Neural crest cell (in vitro differentiated cells): ENCODE data around the gene RAET1E. TPM values are rescaled to one million over a fixed set of nuclear protein-coding genes. Genes with fewer than 3 reads are reported as not detected.

Source experiments
- DNase-seq: peaks from one replicate; pipeline ENCODE4 v3.0.0; 2021; ENCODE audit warnings: low read depth, mixed read lengths, low spot score
- H3K27ac Mint-ChIP-seq: one replicate; pipeline ENCODE4 v1.8.0; 2021; ENCODE audit warnings: mild to moderate bottlenecking, mixed read lengths; ENCODE audit not compliant: unreplicated experiment
- H3K27me3 Mint-ChIP-seq: 2 replicates; pipeline ENCODE4 v1.8.0; 2021; ENCODE audit warnings: low read depth, mild to moderate bottlenecking, mixed read lengths
- H3K36me3 Mint-ChIP-seq: 2 replicates; pipeline ENCODE4 v1.8.0; 2021; ENCODE audit warnings: low read depth, mild to moderate bottlenecking, mixed read lengths
- H3K4me1 Mint-ChIP-seq: 2 replicates; pipeline ENCODE4 v1.8.0; 2021; ENCODE audit warnings: mixed read lengths
- H3K4me3 Mint-ChIP-seq: one replicate; pipeline ENCODE4 v1.8.0; 2021; ENCODE audit warnings: mild to moderate bottlenecking, mixed read lengths
- H3K9me3 Mint-ChIP-seq: 2 replicates; pipeline ENCODE4 v1.8.0; 2021; ENCODE audit warnings: mixed read lengths
- total RNA-seq: library from RNA; stranded (reverse); gene quantifications from 2 replicates; pipeline ENCODE4 v1.2.1, GENCODE V29; 2021
- TF ChIP-seq, protein P1 (sequence below): fragments of 200-600 bp; sonication (generic); conservative IDR thresholded peaks from 2 replicates; pipeline ENCODE4 v1.5.0; 2021; ENCODE audit warnings: antibody characterized with exemption, mild to moderate bottlenecking

The RAET1E gene
- total RNA-seq, 1 donor from 2014 or later: not detected

DNA sequence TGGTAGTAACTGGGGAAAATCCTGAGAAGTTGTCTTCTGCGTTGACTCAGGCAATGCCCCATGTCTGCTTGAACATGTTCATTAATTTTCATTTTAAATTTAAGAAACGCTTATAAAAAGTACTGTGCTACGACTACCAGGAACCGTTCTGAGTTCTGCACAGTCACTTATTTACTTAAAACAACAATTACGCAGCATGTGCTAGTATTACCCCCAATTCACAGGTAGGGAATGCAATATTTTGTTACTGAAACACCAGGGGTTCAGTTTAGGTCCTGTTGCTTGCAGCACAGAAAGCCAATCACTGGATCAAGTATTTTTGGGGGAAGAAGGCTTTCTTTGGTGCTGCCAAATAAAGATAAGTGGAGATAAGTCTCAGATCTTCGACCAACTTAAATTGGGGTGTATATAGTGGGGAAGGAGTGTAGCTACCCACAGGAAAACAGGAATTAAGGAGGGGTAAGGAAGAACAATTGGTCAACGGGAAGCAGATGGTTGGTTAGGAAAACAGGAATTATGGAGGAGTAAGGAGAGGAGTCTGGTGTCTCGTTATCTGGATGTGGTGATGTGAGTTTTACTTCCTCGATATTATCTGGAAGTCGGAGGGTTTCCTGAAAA, 28.5 kb downstream of the RAET1E start:
- H3K9me3 Mint-ChIP-seq: peaks cover 4% of the 10 kb centered on the region
- no peak overlapping the region for H3K27ac Mint-ChIP-seq
- no peak overlapping the region for H3K4me3 Mint-ChIP-seq
- no peak for DNase-seq
- H3K27me3 Mint-ChIP-seq: peaks cover 14% of the 10 kb centered on the region
- no peaks in the 10 kb centered on the region for H3K36me3 Mint-ChIP-seq
- TF ChIP-seq, protein P1, sequence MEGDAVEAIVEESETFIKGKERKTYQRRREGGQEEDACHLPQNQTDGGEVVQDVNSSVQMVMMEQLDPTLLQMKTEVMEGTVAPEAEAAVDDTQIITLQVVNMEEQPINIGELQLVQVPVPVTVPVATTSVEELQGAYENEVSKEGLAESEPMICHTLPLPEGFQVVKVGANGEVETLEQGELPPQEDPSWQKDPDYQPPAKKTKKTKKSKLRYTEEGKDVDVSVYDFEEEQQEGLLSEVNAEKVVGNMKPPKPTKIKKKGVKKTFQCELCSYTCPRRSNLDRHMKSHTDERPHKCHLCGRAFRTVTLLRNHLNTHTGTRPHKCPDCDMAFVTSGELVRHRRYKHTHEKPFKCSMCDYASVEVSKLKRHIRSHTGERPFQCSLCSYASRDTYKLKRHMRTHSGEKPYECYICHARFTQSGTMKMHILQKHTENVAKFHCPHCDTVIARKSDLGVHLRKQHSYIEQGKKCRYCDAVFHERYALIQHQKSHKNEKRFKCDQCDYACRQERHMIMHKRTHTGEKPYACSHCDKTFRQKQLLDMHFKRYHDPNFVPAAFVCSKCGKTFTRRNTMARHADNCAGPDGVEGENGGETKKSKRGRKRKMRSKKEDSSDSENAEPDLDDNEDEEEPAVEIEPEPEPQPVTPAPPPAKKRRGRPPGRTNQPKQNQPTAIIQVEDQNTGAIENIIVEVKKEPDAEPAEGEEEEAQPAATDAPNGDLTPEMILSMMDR: no peak
- peaks cover 15% of the 10 kb centered on the region for H3K4me1 Mint-ChIP-seq

DNA sequence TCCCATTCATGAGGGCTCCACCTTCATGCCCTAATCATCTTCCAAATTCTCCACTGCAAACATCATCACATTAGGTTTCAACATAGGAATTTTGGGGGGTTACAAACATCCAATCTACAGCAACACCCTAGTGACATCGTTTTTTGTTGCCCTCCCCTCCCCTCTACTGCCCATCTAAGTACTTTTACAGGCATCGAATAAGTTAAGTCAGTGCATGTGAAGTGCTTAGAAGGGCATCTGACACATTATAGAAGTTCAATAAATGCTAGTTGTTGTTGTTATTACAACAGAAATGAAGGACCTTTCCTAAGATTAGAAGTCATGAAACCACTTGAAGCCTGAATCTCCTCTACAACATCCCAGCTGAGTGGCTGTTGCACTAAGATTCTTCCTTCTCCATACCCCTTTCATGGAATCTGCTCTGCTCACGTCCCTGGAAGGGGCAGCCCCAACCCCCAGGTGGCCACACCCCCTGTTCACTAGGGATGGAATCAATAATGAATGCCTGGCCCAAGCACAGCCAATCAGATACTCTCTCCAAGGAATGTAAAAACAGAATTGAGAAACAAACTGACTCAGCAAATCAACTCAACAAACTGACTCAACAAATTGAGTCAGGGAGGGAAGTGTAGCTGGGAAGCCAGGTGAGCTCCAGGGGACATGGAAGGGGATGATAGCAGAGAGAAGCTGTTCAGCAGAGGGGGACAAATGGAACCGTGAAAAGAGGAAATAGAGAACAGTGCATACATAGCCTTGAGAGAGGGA, 29.9 kb downstream of the RAET1E start:
- H3K36me3 Mint-ChIP-seq: no peaks in the 10 kb centered on the region
- no peak overlapping the region for H3K4me3 Mint-ChIP-seq
- H3K9me3 Mint-ChIP-seq: no peaks in the 10 kb centered on the region
- TF ChIP-seq, protein P1: no peak
- peaks cover 6% of the 10 kb centered on the region for H3K27me3 Mint-ChIP-seq
- H3K27ac Mint-ChIP-seq: no peak overlapping the region
- peaks cover 16% of the 10 kb centered on the region for H3K4me1 Mint-ChIP-seq
- DNase-seq: no peak

DNA sequence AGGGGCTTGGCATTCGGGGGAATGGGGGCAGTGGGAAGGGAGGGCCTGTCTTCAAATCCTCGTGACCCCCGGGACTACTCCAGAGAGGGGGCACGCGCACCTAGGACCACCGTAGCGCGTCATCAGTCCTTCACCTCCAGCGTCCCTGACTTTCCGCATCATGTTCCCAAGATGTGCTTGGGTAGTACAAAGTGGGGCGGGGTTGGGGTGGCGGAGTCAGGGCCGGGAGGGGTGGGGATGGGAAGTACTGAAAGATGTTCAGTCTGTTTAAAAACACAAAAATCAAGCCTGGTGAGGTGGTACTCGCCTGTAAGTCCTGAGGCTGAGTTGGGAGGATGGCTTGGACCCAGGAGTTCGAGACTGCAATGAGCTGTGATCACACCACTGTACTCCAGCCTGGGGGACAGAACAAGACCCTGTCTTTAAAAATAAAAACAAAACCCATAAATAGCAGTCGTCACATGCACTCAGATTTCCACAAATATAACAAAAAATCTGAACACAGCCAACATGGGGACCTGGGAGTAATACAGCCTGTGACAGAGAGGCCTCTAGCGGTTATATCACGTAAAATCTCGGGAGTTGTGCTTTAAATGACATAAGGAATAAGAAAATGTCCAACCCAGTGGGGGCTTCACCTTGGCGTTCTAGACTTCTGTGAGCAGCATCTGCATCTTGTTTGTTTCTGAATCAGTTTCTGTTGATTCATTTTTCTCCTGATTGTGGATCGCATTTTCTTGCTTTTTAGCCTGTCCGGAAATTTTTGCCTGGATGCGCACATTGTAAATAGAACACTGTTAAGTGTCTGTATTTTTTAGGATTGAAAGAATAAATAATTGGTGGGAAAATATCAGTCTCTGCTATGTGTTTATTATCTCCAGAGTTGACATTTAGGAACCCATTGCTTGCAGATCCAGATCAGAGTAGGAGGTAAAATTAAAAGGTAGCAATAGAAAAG, 33.1 kb downstream of the RAET1E start:
- Mint-ChIP-seq H3K4me3 (peak overlapping the region; percentile 93), H3K9me3 (no peaks in the 10 kb centered on the region), H3K36me3 (no peaks in the 10 kb centered on the region), H3K27me3 (peaks cover 6% of the 10 kb centered on the region), H3K4me1 (peaks cover 46% of the 10 kb centered on the region), H3K27ac (no peak overlapping the region)
- DNase-seq: peak; percentile 20
- TF ChIP-seq, protein P1: peak; percentile 69

DNA sequence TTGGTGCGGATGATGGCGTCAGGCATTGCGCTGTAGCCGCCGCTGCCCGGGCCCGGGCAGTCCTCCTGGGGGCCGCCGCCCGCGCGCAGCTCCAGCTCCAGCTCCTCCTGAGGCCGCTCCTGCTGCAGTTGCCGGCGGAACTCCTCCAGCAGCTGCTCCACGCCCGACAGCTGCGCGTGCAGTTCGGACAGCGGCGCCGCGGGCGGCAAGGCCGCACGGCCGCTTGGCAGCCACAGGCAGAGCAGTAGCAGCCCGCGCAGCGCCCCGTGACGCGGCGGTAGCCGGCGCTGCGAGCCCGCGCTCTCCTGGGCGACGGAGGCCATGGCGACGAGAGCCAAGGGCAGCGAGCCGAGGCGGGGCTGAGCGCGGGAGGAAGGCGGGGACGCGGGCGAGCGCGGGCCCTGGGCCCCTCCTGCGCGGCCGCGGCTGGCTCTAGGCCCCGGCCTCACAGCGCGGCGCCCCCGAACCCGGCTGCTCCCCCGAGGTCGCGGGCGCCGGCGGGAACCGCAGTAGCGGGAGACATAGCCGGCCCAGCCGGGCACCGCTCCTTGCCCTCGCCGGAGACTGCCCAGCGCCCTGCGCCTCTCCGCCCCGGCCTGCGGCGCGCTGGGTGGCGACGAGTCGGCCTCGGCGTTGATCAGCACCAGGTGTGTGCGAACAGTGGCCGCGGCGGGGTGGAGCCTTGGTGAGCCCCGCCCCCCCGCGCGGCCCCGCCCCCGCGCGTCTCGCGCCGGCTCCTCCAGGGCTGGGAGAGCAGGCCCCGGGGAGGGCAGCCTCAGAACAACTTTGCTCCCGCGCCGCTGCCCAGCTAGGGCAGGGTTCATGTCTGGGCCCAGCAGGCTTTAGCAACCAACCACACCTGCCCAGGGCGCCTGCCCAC, 34.0 kb downstream of the RAET1E start, which contains the start of gene LRP11:
LRP11 (minus strand) TSS at position 662 of the 880 bp plus-strand sequence; CDS start at position 323, 339 bp downstream.
- Mint-ChIP-seq H3K36me3 (no peaks in the 10 kb centered on the region), H3K9me3 (no peaks in the 10 kb centered on the region), H3K27me3 (peaks cover 6% of the 10 kb centered on the region), H3K4me1 (peaks cover 49% of the 10 kb centered on the region), H3K27ac (no peak within 1 kb of the TSS), H3K4me3 (peak within 1 kb of the TSS; percentile 95)
- TF ChIP-seq, protein P1: no peak
- peak; percentile 71 for DNase-seq
